Measurements from ENCODE around the gene MYO1E. TPM values are rescaled to one million over a fixed set of nuclear protein-coding genes. Genes with fewer than 3 reads are reported as not detected.

Gene MYO1E
- total RNA-seq, 2 experiments from 2014 or later = 1.5 to 26.5 TPM

DNA sequence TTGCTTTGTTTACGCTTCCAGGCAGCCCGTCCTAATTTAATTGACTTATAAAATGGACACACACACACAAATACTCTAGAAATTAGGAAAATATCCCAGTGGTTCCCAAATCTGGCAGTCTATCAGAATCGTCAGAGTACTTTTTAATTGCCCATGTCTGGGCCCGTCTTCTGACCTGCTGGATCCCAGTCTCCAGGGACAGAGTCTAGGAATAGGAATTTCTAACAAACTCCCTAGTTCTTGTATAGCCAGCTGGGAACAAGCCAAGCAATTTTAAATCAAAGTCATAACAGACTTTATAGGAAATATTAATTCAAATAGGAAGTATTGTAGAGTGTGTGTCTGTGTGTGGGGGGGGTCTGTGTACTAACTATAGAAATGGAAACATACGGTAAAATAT, 132.6 kb downstream of the MYO1E start:
- no TSS peak for BruUV-seq (replicated peaks)
- TF ChIP-seq EZH2phosphoT487 (IDR thresholded peaks at IDR 0.05; ENCODE audit: borderline replicate concordance, low read depth, low read length) = no peak
- TF ChIP-seq, protein P1, sequence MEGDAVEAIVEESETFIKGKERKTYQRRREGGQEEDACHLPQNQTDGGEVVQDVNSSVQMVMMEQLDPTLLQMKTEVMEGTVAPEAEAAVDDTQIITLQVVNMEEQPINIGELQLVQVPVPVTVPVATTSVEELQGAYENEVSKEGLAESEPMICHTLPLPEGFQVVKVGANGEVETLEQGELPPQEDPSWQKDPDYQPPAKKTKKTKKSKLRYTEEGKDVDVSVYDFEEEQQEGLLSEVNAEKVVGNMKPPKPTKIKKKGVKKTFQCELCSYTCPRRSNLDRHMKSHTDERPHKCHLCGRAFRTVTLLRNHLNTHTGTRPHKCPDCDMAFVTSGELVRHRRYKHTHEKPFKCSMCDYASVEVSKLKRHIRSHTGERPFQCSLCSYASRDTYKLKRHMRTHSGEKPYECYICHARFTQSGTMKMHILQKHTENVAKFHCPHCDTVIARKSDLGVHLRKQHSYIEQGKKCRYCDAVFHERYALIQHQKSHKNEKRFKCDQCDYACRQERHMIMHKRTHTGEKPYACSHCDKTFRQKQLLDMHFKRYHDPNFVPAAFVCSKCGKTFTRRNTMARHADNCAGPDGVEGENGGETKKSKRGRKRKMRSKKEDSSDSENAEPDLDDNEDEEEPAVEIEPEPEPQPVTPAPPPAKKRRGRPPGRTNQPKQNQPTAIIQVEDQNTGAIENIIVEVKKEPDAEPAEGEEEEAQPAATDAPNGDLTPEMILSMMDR (conservative IDR thresholded peaks at IDR 0.05; ENCODE audit: low read length) = no peak

DNA sequence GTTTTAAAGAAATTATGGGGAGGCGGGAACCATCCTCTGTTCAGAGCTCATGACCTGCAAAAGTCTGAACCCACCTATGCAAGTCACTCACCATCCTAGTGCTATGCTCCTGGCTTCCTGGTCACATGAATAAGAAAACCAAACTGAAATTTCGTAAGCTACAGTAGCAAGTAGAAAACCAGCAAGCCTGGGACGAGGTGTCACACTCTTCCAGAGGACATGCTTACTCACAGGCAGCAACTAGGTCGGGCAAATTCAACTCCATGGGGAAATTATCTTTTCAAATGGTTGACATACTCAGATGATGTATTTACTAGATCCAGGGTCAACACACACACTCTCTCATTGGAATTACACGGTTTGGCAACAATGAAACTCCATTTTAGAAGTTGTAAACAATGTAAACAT, 134.7 kb downstream of the MYO1E start:
- Histone ChIP-seq H3K9me3 (ENCODE audit: low read length) (no peaks in the 10 kb centered on the region), H4K20me1 (ENCODE audit: insufficient read depth, low read length) (no peaks in the 10 kb centered on the region), H3K4me3 (ENCODE audit: low read depth, low read length, poor library complexity, severe bottlenecking) (no peak overlapping the region), H3K4me1 (ENCODE audit: insufficient read depth, low read length, poor library complexity, severe bottlenecking) (peaks cover 9% of the 10 kb centered on the region), H3K27ac (ENCODE audit: low read depth, low read length, poor library complexity, severe bottlenecking) (no peak overlapping the region), H2AFZ (ENCODE audit: low read length) (peak overlapping the region; percentile 8; the same call in 1 of the 2 replicates), H3K36me3 (ENCODE audit: insufficient read depth, low read length) (no peaks in the 10 kb centered on the region), H3K9me2 (ENCODE audit: insufficient read depth, low read length) (no peaks in the 10 kb centered on the region), H3K79me2 (ENCODE audit: insufficient read depth, low read depth, low read length) (no peaks in the 10 kb centered on the region), H3K4me2 (ENCODE audit: low read length) (no peak overlapping the region)
- intact Hi-C loops (cut with micrococcal nuclease; ENCODE audit: unreplicated experiment) = no loop called here
- TF ChIP-seq, protein P1 (conservative IDR thresholded peaks at IDR 0.05; ENCODE audit: low read length) = no peak
- no peak for TF ChIP-seq EZH2phosphoT487 (IDR thresholded peaks at IDR 0.05; ENCODE audit: borderline replicate concordance, low read depth, low read length)
- DNase-seq (ENCODE audit: low spot score) = no peak
- ChIA-PET POLR2A (interaction anchor here (0.6 to 0.9 kb wide), 3 partner anchors 9 to 14 kb away, joined by 3 read pairs; no protein-coding TSS in a partner anchor), CTCF (ENCODE audit: unreplicated experiment) (interaction anchor here (0.8 kb wide), 1 partner anchor 9 kb away, joined by 3 read pairs; no protein-coding TSS in a partner anchor)
- no TSS peak for BruUV-seq (replicated peaks)

More for the DNA sequence above, 132.6 kb downstream of the MYO1E start:
- Histone ChIP-seq H3K27ac (ENCODE audit: low read depth, low read length, poor library complexity, severe bottlenecking) (no peak overlapping the region), H3K4me2 (ENCODE audit: low read length) (no peak overlapping the region), H3K9me3 (ENCODE audit: low read length) (no peaks in the 10 kb centered on the region), H3K9me2 (ENCODE audit: insufficient read depth, low read length) (no peaks in the 10 kb centered on the region), H3K4me1 (ENCODE audit: insufficient read depth, low read length, poor library complexity, severe bottlenecking) (peaks cover 14% of the 10 kb centered on the region), H2AFZ (ENCODE audit: low read length) (no peak overlapping the region), H4K20me1 (ENCODE audit: insufficient read depth, low read length) (no peaks in the 10 kb centered on the region), H3K4me3 (ENCODE audit: low read depth, low read length, poor library complexity, severe bottlenecking) (no peak overlapping the region), H3K36me3 (ENCODE audit: insufficient read depth, low read length) (no peaks in the 10 kb centered on the region), H3K79me2 (ENCODE audit: insufficient read depth, low read depth, low read length) (no peaks in the 10 kb centered on the region)
- intact Hi-C loops (cut with micrococcal nuclease; ENCODE audit: unreplicated experiment) = no loop called here
- POLR2A ChIA-PET = no interaction called here
- CTCF ChIA-PET (ENCODE audit: unreplicated experiment) = no interaction called here
- no peak for DNase-seq (ENCODE audit: low spot score)

DNA sequence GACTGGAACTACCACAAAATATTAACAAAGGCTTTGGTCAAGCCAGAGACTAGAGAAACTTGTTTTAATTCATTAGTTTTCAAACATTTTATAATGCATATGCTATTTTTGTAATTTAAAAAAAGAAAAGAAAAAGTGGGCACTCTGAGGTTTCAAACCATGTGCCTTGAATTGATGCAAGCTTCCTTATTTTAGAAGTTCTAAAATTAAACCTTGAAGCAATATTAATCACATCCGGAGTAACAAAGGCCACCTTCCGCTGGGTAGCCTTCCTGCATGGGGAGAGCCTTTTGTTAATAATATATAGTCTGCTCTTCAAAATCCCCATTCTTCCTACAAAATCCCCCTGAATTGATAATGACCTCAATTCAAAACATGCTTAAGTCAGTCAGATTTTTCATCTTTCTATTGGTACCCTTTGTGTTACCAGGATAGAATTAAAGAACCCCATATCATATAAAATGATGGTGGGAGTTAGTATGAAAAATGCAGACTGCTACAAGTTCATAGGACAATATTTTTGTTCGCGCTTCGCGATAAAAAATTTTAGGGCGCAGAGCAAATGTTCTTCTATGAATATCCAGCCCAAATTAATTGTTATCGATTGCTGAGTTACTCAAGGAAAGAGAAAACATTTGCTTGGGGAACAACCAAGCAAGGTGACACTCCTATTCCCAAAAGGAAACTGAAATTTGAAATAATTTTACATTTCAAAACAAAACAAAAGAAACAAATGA, 135.4 kb downstream of the MYO1E start:
- Histone ChIP-seq H3K4me3 (ENCODE audit: low read depth, low read length, poor library complexity, severe bottlenecking) (no peak overlapping the region), H2AFZ (ENCODE audit: low read length) (peak overlapping the region; percentile 55; the same call in 1 of the 2 replicates), H3K4me2 (ENCODE audit: low read length) (peak overlapping the region; percentile 5; the same call in 1 of the 2 replicates), H3K27ac (ENCODE audit: low read depth, low read length, poor library complexity, severe bottlenecking) (no peak overlapping the region), H3K9me2 (ENCODE audit: insufficient read depth, low read length) (no peaks in the 10 kb centered on the region), H3K4me1 (ENCODE audit: insufficient read depth, low read length, poor library complexity, severe bottlenecking) (peaks cover 9% of the 10 kb centered on the region), H3K79me2 (ENCODE audit: insufficient read depth, low read depth, low read length) (no peaks in the 10 kb centered on the region), H3K9me3 (ENCODE audit: low read length) (no peaks in the 10 kb centered on the region), H3K36me3 (ENCODE audit: insufficient read depth, low read length) (no peaks in the 10 kb centered on the region), H4K20me1 (ENCODE audit: insufficient read depth, low read length) (no peaks in the 10 kb centered on the region)
- TF ChIP-seq, protein P1 (conservative IDR thresholded peaks at IDR 0.05; ENCODE audit: low read length) = no peak
- no peak for TF ChIP-seq EZH2phosphoT487 (IDR thresholded peaks at IDR 0.05; ENCODE audit: borderline replicate concordance, low read depth, low read length)
- POLR2A ChIA-PET = interaction anchor here (0.6 to 0.9 kb wide), 3 partner anchors 10 to 15 kb away, joined by 3 read pairs; no protein-coding TSS in a partner anchor
- DNase-seq (ENCODE audit: low spot score) = peak; percentile 11
- CTCF ChIA-PET (ENCODE audit: unreplicated experiment) = no interaction called here
- BruUV-seq (replicated peaks) = no TSS peak
- intact Hi-C loops (cut with micrococcal nuclease; ENCODE audit: unreplicated experiment) = no loop called here

All from OCI-LY7 (cell line).